ENCODE data around the gene SNX33.

DNA sequence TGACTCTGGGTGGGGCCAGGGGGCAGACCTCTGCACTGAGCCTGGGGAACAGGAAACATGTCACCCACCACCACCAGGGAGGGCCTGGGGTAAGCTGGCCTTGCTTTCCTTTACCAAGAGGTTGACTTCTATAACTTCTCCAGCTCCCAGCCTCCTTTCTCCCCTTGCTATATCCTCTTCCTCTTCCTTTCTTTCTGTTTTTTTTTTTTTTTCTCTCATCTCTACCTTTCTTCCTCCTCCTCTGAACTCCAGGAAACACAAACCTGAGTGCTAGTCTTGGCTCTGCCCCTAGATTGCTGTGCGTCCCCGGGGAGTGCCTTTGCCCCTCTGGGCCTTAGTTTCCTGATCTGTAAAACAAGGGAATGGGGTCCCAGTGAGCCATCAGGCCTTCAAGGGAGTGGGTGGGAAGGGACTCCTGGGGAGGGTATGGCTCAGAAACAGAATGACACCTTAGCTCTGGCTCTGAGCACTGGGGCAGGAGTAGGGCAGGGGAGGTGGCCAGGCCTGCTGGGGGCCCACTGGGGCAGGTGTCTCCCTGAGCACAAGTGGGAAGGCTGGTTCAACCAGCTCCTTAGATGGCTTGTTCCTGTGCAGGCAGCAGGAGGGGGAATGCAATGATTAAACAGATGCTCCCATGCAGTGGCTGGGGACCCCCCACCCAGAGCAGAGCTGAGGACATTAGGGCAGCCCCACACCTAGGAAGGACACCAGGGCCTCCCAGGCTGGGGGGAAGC, 4.3 kb downstream of the SNX33 start:
- TF ChIP-seq, protein P1, sequence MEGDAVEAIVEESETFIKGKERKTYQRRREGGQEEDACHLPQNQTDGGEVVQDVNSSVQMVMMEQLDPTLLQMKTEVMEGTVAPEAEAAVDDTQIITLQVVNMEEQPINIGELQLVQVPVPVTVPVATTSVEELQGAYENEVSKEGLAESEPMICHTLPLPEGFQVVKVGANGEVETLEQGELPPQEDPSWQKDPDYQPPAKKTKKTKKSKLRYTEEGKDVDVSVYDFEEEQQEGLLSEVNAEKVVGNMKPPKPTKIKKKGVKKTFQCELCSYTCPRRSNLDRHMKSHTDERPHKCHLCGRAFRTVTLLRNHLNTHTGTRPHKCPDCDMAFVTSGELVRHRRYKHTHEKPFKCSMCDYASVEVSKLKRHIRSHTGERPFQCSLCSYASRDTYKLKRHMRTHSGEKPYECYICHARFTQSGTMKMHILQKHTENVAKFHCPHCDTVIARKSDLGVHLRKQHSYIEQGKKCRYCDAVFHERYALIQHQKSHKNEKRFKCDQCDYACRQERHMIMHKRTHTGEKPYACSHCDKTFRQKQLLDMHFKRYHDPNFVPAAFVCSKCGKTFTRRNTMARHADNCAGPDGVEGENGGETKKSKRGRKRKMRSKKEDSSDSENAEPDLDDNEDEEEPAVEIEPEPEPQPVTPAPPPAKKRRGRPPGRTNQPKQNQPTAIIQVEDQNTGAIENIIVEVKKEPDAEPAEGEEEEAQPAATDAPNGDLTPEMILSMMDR (IDR thresholded peaks at IDR 0.05 in 2 of 3, conservative IDR thresholded peaks at IDR 0.05 in 1 of 3; ENCODE audit: borderline replicate concordance in 1 of 3, insufficient read depth in 1 of 3, low read depth in 2 of 3, low read length in 2 of 3): no peak
- TF ChIP-seq POLR2A (IDR thresholded peaks at IDR 0.05; ENCODE audit: borderline replicate concordance, extremely low read depth, insufficient read depth, insufficient read length): no peak
- TF ChIP-seq, protein P2, sequence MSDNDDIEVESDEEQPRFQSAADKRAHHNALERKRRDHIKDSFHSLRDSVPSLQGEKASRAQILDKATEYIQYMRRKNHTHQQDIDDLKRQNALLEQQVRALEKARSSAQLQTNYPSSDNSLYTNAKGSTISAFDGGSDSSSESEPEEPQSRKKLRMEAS (IDR thresholded peaks at IDR 0.05): no peak
